ENCODE results near the gene PANX2. TPM values are rescaled to one million over a fixed set of nuclear protein-coding genes. Genes with fewer than 3 reads are reported as not detected.

The PANX2 gene
- total RNA-seq, 1 experiment from 2014 or later = 2.6 TPM

- DNase-seq = no peak
- Histone ChIP-seq H3K4me3 (ENCODE audit: insufficient read depth, low read depth, low read length) (no peak overlapping the region), H3K27me3 (ENCODE audit: control insufficient read depth, insufficient read depth, low read length) (peaks cover 9% of the 10 kb centered on the region), H3K36me3 (replicated peaks; ENCODE audit: control insufficient read depth, insufficient read depth, low read length) (no peaks in the 10 kb centered on the region; the same call in 1 of the 2 replicates)
Measured at GRCh38 chr22:50183141-50183971, 12.8 kb downstream of the PANX2 start.

- peak; percentile 83 for DNase-seq
- Histone ChIP-seq H3K36me3 (replicated peaks; ENCODE audit: control insufficient read depth, insufficient read depth, low read length) (peaks cover 3% of the 10 kb centered on the region; the same call in 1 of the 2 replicates), H3K4me3 (ENCODE audit: insufficient read depth, low read depth, low read length) (peak overlapping the region; percentile 66), H3K27me3 (ENCODE audit: control insufficient read depth, insufficient read depth, low read length) (peaks cover 9% of the 10 kb centered on the region)
Measured at GRCh38 chr22:50184004-50184901, 13.7 kb downstream of the PANX2 start.

- H3K4me3 ChIP-seq (ENCODE audit: insufficient read depth, low read depth, low read length) = peak overlapping the region; percentile 66
- peaks cover 3% of the 10 kb centered on the region; the same call in 1 of the 2 replicates for H3K36me3 ChIP-seq (replicated peaks; ENCODE audit: control insufficient read depth, insufficient read depth, low read length)
- H3K27me3 ChIP-seq (ENCODE audit: control insufficient read depth, insufficient read depth, low read length) = peaks cover 9% of the 10 kb centered on the region
- DNase-seq = peak; percentile 86
Measured at GRCh38 chr22:50184902-50185374, 14.4 kb downstream of the PANX2 start.

- Histone ChIP-seq H3K4me3 (ENCODE audit: insufficient read depth, low read depth, low read length) (peak within 1 kb of the TSS; percentile 66), H3K27me3 (ENCODE audit: control insufficient read depth, insufficient read depth, low read length) (peaks cover 9% of the 10 kb centered on the region), H3K36me3 (replicated peaks; ENCODE audit: control insufficient read depth, insufficient read depth, low read length) (peaks cover 3% of the 10 kb centered on the region; the same call in 1 of the 2 replicates)
- peak; percentile 100 for DNase-seq
Measured at GRCh38 chr22:50185375-50186087, 15.0 kb downstream of the PANX2 start, which contains the start of gene TRABD. TRABD (plus strand) TSS chr22:50185913; CDS start chr22:50193061, 7,148 bp downstream.

GRCh38 chr22:50186181-50186714 lies 15.7 kb downstream of the PANX2 start:
- peaks cover 3% of the 10 kb centered on the region; the same call in 1 of the 2 replicates for H3K36me3 ChIP-seq (replicated peaks; ENCODE audit: control insufficient read depth, insufficient read depth, low read length)
- peaks cover 9% of the 10 kb centered on the region for H3K27me3 ChIP-seq (ENCODE audit: control insufficient read depth, insufficient read depth, low read length)
- peak; percentile 84 for DNase-seq
- H3K4me3 ChIP-seq (ENCODE audit: insufficient read depth, low read depth, low read length) = peak overlapping the region; percentile 61

- DNase-seq = peak; percentile 80
- peaks cover 9% of the 10 kb centered on the region for H3K27me3 ChIP-seq (ENCODE audit: control insufficient read depth, insufficient read depth, low read length)
- peak overlapping the region; percentile 61 for H3K4me3 ChIP-seq (ENCODE audit: insufficient read depth, low read depth, low read length)
- H3K36me3 ChIP-seq (replicated peaks; ENCODE audit: control insufficient read depth, insufficient read depth, low read length) = peaks cover 3% of the 10 kb centered on the region; the same call in 1 of the 2 replicates
Measured at GRCh38 chr22:50186761-50187523, 16.4 kb downstream of the PANX2 start.

- H3K4me3 ChIP-seq (ENCODE audit: insufficient read depth, low read depth, low read length) = no peak overlapping the region
- DNase-seq = no peak
Measured at GRCh38 chr22:50188356-50188755, 17.8 kb downstream of the PANX2 start.

GRCh38 chr22:50189184-50189848 lies 18.8 kb downstream of the PANX2 start:
- no peak for DNase-seq
- Histone ChIP-seq H3K4me3 (ENCODE audit: insufficient read depth, low read depth, low read length) (no peak overlapping the region), H3K27me3 (ENCODE audit: control insufficient read depth, insufficient read depth, low read length) (peaks cover 9% of the 10 kb centered on the region), H3K36me3 (replicated peaks; ENCODE audit: control insufficient read depth, insufficient read depth, low read length) (peaks cover 3% of the 10 kb centered on the region)

More at GRCh38 chr22:50188356-50188755, 17.8 kb downstream of the PANX2 start:
- Histone ChIP-seq H3K36me3 (replicated peaks; ENCODE audit: control insufficient read depth, insufficient read depth, low read length) (peaks cover 3% of the 10 kb centered on the region), H3K27me3 (ENCODE audit: control insufficient read depth, insufficient read depth, low read length) (peaks cover 9% of the 10 kb centered on the region)

- Histone ChIP-seq H3K4me3 (ENCODE audit: insufficient read depth, low read depth, low read length) (no peak overlapping the region), H3K36me3 (replicated peaks; ENCODE audit: control insufficient read depth, insufficient read depth, low read length) (peaks cover 3% of the 10 kb centered on the region), H3K27me3 (ENCODE audit: control insufficient read depth, insufficient read depth, low read length) (peaks cover 5% of the 10 kb centered on the region)
- no peak for DNase-seq
Measured at GRCh38 chr22:50189849-50190181, 19.3 kb downstream of the PANX2 start.

- DNase-seq = peak; percentile 94
- H3K4me3 ChIP-seq (ENCODE audit: insufficient read depth, low read depth, low read length) = no peak overlapping the region; the same call in 1 of the 2 replicates
- H3K27me3 ChIP-seq (ENCODE audit: control insufficient read depth, insufficient read depth, low read length) = peaks cover under 1% of the 10 kb centered on the region; the same call in 1 of the 2 replicates
- peaks cover 6% of the 10 kb centered on the region for H3K36me3 ChIP-seq (replicated peaks; ENCODE audit: control insufficient read depth, insufficient read depth, low read length)
Measured at GRCh38 chr22:50190182-50190940, 19.8 kb downstream of the PANX2 start.

- Histone ChIP-seq H3K36me3 (replicated peaks; ENCODE audit: control insufficient read depth, insufficient read depth, low read length) (peaks cover 6% of the 10 kb centered on the region), H3K27me3 (ENCODE audit: control insufficient read depth, insufficient read depth, low read length) (no peaks in the 10 kb centered on the region), H3K4me3 (ENCODE audit: insufficient read depth, low read depth, low read length) (no peak overlapping the region)
- no peak for DNase-seq
Measured at GRCh38 chr22:50190941-50191741, 20.6 kb downstream of the PANX2 start.

Data from H7 (cell line).